K562 (cell line): ENCODE results near the gene COL4A6. TPM values are rescaled to one million over a fixed set of nuclear protein-coding genes. Genes with fewer than 3 reads are reported as not detected.

Source experiments
- ATAC-seq: fragments of 200-7000 bp; cut with Tn5 transposase; 3 replicates; pipeline ENCODE4 v1.9.1; 2020; ENCODE audit warnings: moderate library complexity
- BruUV-seq: library from RNA; stranded (reverse); fragments of 400-500 nt; replicated peaks from 2 replicates; lab custom pipeline; 2021; lab: Mats Ljungman, UMichigan
- CTCF ChIA-PET: fragments of 300-600 bp; formaldehyde crosslinking; extraction: SDS; loops from one replicate; lab custom pipeline; 2021; ENCODE audit warnings: low intra/inter-chr PET ratio; lab: Yijun Ruan, JAX
- POLR2A ChIA-PET: fragments of 300-600, 350-650 bp; sonication (Branson Sonifier 250); formaldehyde crosslinking; extraction: SDS; loops from one replicate; lab custom pipeline; 2021; ENCODE audit warnings: antibody characterized with exemption, inconsistent platforms; lab: Yijun Ruan, JAX
- DNase-seq, 4 experiments: peaks; one replicate each; pipeline versions ENCODE4 v3.0.0 to v3.0.0-alpha.2; 2011 to 2018; ENCODE audit warnings: low spot score in 3 of 4, mixed read lengths in 3 of 4; ENCODE audit errors: extremely low read depth in 1 of 4
- FAIRE-seq: peaks from 2 replicates; lab custom pipeline; 2011; peaks lifted over from hg19 to GRCh38; lab: Jason Lieb, UNC
- H2AFZ ChIP-seq: 2 replicates; pipeline ENCODE4 v1.6.0; 2011; ENCODE audit warnings: low read depth, low read length, control low read depth, inconsistent platforms
- H3K27ac ChIP-seq: fragments of 200-600 bp; 3 replicates; pipeline ENCODE4 v1.8.0; 2011; ENCODE audit warnings: low read depth, mild to moderate bottlenecking, control low read depth, inconsistent platforms, low read length, moderate library complexity, mixed read lengths; ENCODE audit errors: extremely low read depth
- H3K27me3 ChIP-seq, 2 experiments: fragments of 300-600 bp in 1 of 2; 2 replicates in 1 of 2; 3 replicates in 1 of 2; pipeline versions ENCODE4 v1.6.0 to v1.8.0; 2011; ENCODE audit warnings: inconsistent platforms in 2 of 2, low read length in 2 of 2, mild to moderate bottlenecking in 1 of 2, mixed read lengths in 1 of 2, moderate library complexity in 1 of 2; ENCODE audit not compliant: control insufficient read depth in 2 of 2, insufficient read depth in 2 of 2
- H3K36me3 ChIP-seq: fragments of 300-600 bp; 3 replicates; pipeline ENCODE4 v1.8.0; 2011; ENCODE audit warnings: mild to moderate bottlenecking, low read length, inconsistent platforms; ENCODE audit not compliant: control insufficient read depth, insufficient read depth
- H3K4me1 ChIP-seq, 2 experiments: fragments of 200-600 bp in 1 of 2; replicated peaks in 1 of 2; 2 replicates in 1 of 2; 3 replicates in 1 of 2; pipeline versions ENCODE4 v1.5.1 to v1.8.0; 2011; ENCODE audit warnings: inconsistent platforms in 2 of 2, low read length in 2 of 2, mild to moderate bottlenecking in 1 of 2, mixed read lengths in 1 of 2, moderate library complexity in 1 of 2; ENCODE audit not compliant: control insufficient read depth in 2 of 2, insufficient read depth in 2 of 2
- H3K4me2 ChIP-seq: 2 replicates; pipeline ENCODE4 v1.6.1; 2011; ENCODE audit warnings: low read length, control low read depth, inconsistent platforms, mixed read lengths; ENCODE audit not compliant: insufficient read depth
- H3K4me3 ChIP-seq: fragments of 200-600 bp; sonication (generic), shearing (Covaris generic); 2 replicates; pipeline ENCODE4 v1.5.1; 2016; ENCODE audit warnings: control low read depth, inconsistent platforms
- H3K79me2 ChIP-seq: fragments of 200-600 bp; 3 replicates; pipeline ENCODE4 v1.8.0; 2011; ENCODE audit warnings: low read length, inconsistent platforms; ENCODE audit not compliant: control insufficient read depth, insufficient read depth
- H3K9ac ChIP-seq, 2 experiments: 2 replicates each; pipeline versions ENCODE4 v1.6.0 to v1.6.1; 2011; ENCODE audit warnings: low read depth in 2 of 2, low read length in 2 of 2, control low read depth in 1 of 2, inconsistent platforms in 1 of 2, mild to moderate bottlenecking in 1 of 2, mixed read lengths in 1 of 2; ENCODE audit not compliant: insufficient read depth in 1 of 2
- H3K9me1 ChIP-seq: one replicate; pipeline ENCODE4 v1.6.0; 2011; ENCODE audit warnings: inconsistent platforms, mild to moderate bottlenecking, low read length, moderate library complexity; ENCODE audit not compliant: control insufficient read depth, insufficient read depth
- H3K9me3 ChIP-seq: replicated peaks from 2 replicates; pipeline ENCODE4 v1.5.1; 2011; ENCODE audit warnings: low read depth, low read length, inconsistent platforms; ENCODE audit not compliant: control insufficient read depth, insufficient read depth
- H4K20me1 ChIP-seq: replicated peaks from 2 replicates; pipeline ENCODE4 v1.6.1; 2011; ENCODE audit warnings: low read length, inconsistent platforms, mixed read lengths; ENCODE audit not compliant: control insufficient read depth, insufficient read depth
- RBM25 ChIP-seq: fragments of 200-400 bp; formaldehyde crosslinking; IDR thresholded peaks from 2 replicates; pipeline ENCODE4 v1.6.1; 2018; ENCODE audit warnings: low read length, low read depth, moderate library complexity; ENCODE audit not compliant: severe bottlenecking
- TBP ChIP-seq: optimal IDR thresholded peaks from 2 replicates; pipeline ENCODE3; 2011; ENCODE audit warnings: low read depth, low read length, improper control_type of control experiment
- ZNF133 ChIP-seq: fragments of 250-450 bp; sonication (Bioruptor Pico); IDR thresholded peaks from 2 replicates; pipeline ENCODE4 v1.4.0; 2020; ENCODE audit warnings: mild to moderate bottlenecking
- ZNF311 ChIP-seq: fragments of 250-450 bp; sonication (Bioruptor Pico); IDR thresholded peaks from 2 replicates; pipeline ENCODE4 v1.4.0; 2020; ENCODE audit warnings: mild to moderate bottlenecking, moderate library complexity
- ZNF407 ChIP-seq: fragments of 450-650 bp; IDR thresholded peaks from 2 replicates; pipeline ENCODE4 v1.6.1; 2016; ENCODE audit warnings: low read depth
- WGBS: fragments of 100-300 bp; shearing (Covaris generic); methylation state at CpG from one replicate; pipeline ENCODE4 v1.1.6; 2016; ENCODE audit warnings: low coverage, mixed read lengths; ENCODE audit not compliant: insufficient coverage; ENCODE audit errors: missing lambda C conversion rate; 5-methylcytosine and 5-hydroxymethylcytosine counted together
- in situ Hi-C: fragments of 300-500 bp; cut with MboI; formaldehyde crosslinking; loops from 4 replicates; pipeline ENCODE4 v1.15.0; 2018; ENCODE audit warnings: inconsistent platforms, mixed read lengths
- intact Hi-C: fragments of 100-400 bp; cut with micrococcal nuclease; formaldehyde crosslinking; loops from 2 replicates; pipeline ENCODE4 v1.14.2; 2022
- polyA plus RNA-seq, 8 experiments: library from polyadenylated mRNA; depleted of rRNA in 4 of 8; stranded (reverse) in 5 of 8; unstranded in 3 of 8; fragments of >200 nt; fragmentation: Nextera tagmentation in 2 of 8; fragmentation: Illumina TruSeq in 1 of 8; extraction: Ambion mirVana in 2 of 8; extraction: Trizol in 1 of 8; gene quantifications; 2 replicates each; pipeline versions ENCODE4 v1.2.1 to v1.2.3, GENCODE V29; 2011 to 2014; ENCODE audit warnings: inconsistent platforms in 1 of 8, missing spikeins in 1 of 8
- total RNA-seq, 7 experiments: library from RNA; depleted of rRNA in 6 of 7; stranded (reverse); fragments of >200 nt in 6 of 7; fragmentation: Illumina TruSeq in 2 of 7; extraction: Trizol in 2 of 7; gene quantifications; 2 replicates each; pipeline versions ENCODE4 v1.2.1 to v1.2.3, GENCODE V29; 2011 to 2021; ENCODE audit warnings: low replicate concordance in 1 of 7

The COL4A6 gene
- total and polyA plus RNA-seq, 9 of the 15 experiments (the other 6 are each of a cell fraction or from before 2014, with no cell fraction given), result 0.02 to 0.05 TPM; not detected in 7

GRCh38 chrX:108163333-108164082 lies 274.7 kb downstream of the COL4A6 start:
- ChIA-PET CTCF (no interaction called here), POLR2A (interaction anchor here (1.3 kb wide), 1 partner anchor 33 kb away, joined by 3 read pairs; no protein-coding TSS in a partner anchor)
- Histone ChIP-seq H3K36me3 (no peaks in the 10 kb centered on the region), H2AFZ (no peak overlapping the region), H3K27ac (no peak overlapping the region), H3K27me3 (no peaks in the 10 kb centered on the region), H3K4me3 (no peak overlapping the region), H3K4me1 (no peaks in the 10 kb centered on the region; a peak in 1 of 5 replicates), H3K9me3 (no peaks in the 10 kb centered on the region), H3K9ac (no peak overlapping the region), H3K4me2 (no peak overlapping the region), H3K9me1 (no peaks in the 10 kb centered on the region), H3K79me2 (no peaks in the 10 kb centered on the region), H4K20me1 (no peaks in the 10 kb centered on the region)
- peak; percentile 44 for TF ChIP-seq RBM25
- no peak for TF ChIP-seq TBP
- intact Hi-C loops, result no loop called here
- 33% methylated on average over 7 of the region's 7 CpGs for WGBS
- DNase-seq (no peak), FAIRE-seq (no peak), ATAC-seq (no peak)
- no TSS peak for BruUV-seq
- in situ Hi-C loops, result no loop called here

GRCh38 chrX:108162265-108162664 lies 276.0 kb downstream of the COL4A6 start:
- POLR2A ChIA-PET, result no interaction called here
- Histone ChIP-seq H3K36me3 (no peaks in the 10 kb centered on the region), H3K27ac (no peak overlapping the region), H3K27me3 (no peaks in the 10 kb centered on the region), H3K9ac (no peak overlapping the region), H4K20me1 (no peaks in the 10 kb centered on the region), H3K4me3 (no peak overlapping the region), H3K4me1 (no peaks in the 10 kb centered on the region; a peak in 1 of 5 replicates), H3K9me1 (no peaks in the 10 kb centered on the region), H3K9me3 (no peaks in the 10 kb centered on the region), H3K4me2 (no peak overlapping the region), H3K79me2 (no peaks in the 10 kb centered on the region), H2AFZ (no peak overlapping the region)
- no TSS peak for BruUV-seq
- CTCF ChIA-PET, result no interaction called here
- intact Hi-C loops (no loop called here), in situ Hi-C loops (no loop called here)
- WGBS, result 0% methylated on average over 3 of the region's 4 CpGs
- FAIRE-seq, result no peak
- no peak for ATAC-seq
- no peak for DNase-seq
- TF ChIP-seq ZNF311, result no peak
- TF ChIP-seq ZNF133 (CRISPR knock-in tag), result no peak
- no peak for TF ChIP-seq ZNF407
